ENCODE data around the gene UBE2F. TPM values are rescaled to one million over a fixed set of nuclear protein-coding genes. Genes with fewer than 3 reads are reported as not detected.

UBE2F gene
- total and polyA plus RNA-seq, 2 of the 13 experiments (the other 11 are each of a cell fraction or from before 2014, with no cell fraction given), result 35.4 to 73.1 TPM

DNA sequence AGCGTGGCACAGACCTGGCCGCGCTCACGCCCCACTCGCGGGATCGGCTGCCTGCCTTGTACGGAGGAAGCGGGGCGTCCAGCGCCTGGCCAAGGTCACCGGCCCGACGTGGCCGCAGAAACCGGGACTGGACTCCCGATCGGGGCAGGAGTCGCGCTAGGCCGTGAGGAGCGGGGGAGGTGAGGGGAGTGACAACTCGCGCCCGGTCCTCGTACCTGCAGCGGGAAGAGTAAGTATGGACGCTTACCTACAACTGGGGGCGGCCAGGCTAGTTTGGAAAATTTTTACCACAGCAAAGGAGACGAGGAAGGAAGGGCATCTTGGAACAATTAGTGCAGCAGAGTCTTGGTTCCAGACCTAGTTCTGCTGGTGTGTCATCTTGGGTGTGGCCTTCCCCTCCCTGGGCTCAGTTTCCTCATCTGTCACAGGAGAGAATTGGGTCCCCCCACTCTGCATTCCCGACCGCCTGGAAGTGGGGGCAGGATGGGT lies 693 bp downstream of the UBE2F start:
- intact Hi-C loops (cut with micrococcal nuclease; ENCODE audit: unreplicated experiment) (loop anchor here (5.0 kb wide), 2 partner anchors 95 to 140 kb away; partner anchors contain the start of gene SCLY), in situ Hi-C loops (cut with HindIII; ENCODE audit: extremely low pct_ligation_motif_present, low pct_unique_long_range_greater_than_20kb) (loop anchor here (5.0 kb wide), 1 partner anchor 95 kb away; the partner anchor contains the start of gene SCLY)
- peaks cover 49% of the 10 kb centered on the region for H3K79me2 ChIP-seq (ENCODE audit: insufficient read depth, low read length)
- peaks cover 24% of the 10 kb centered on the region for H4K20me1 ChIP-seq (ENCODE audit: insufficient read depth, low read length)
- ChIA-PET CTCF (ENCODE audit: low intra/inter-chr PET ratio, low total read pairs) (no interaction called here), POLR2A (interaction anchor here (1.3 kb wide), 1 partner anchor 93 kb away, joined by 3 read pairs; the partner anchor contains the start of gene SCLY)
- peaks cover 0 to 11% of the 10 kb centered on the region in 2 experiments; a peak in 2 of 5 replicates for H3K27me3 ChIP-seq (ENCODE audit: control insufficient read depth in 1 of 2, insufficient read depth in 2 of 2, low read length in 2 of 2)
- H2AFZ ChIP-seq (ENCODE audit: low read length), result no peak overlapping the region
- H3K9ac ChIP-seq (ENCODE audit: insufficient read depth, low read depth, low read length), result peak overlapping the region; percentile 83
- BruUV-seq (replicated peaks), result no TSS peak
- peak overlapping the region; percentile 89 to 99 (median 92) for H3K4me3 ChIP-seq (replicated peaks in 1 of 3; ENCODE audit: insufficient read depth in 1 of 3, low read depth in 2 of 3, low read length in 3 of 3)
- FAIRE-seq (no peak), ATAC-seq (peak; percentile 18), DNase-seq (ENCODE audit: low spot score) (no peak)
- under 1% methylated on average over 18 of the region's 32 CpGs for WGBS (ENCODE audit: low lambda C conversion rate)
- peaks cover 43% of the 10 kb centered on the region for H3K4me1 ChIP-seq (ENCODE audit: insufficient read depth, low read length)
- no peaks in the 10 kb centered on the region; a peak in 1 of 5 replicates for H3K36me3 ChIP-seq (replicated peaks in 1 of 2; ENCODE audit: control insufficient read depth in 1 of 2, insufficient read depth in 2 of 2, low read length in 2 of 2)
- H3K27ac ChIP-seq (ENCODE audit: extremely low read length, insufficient read depth, low read length), result peak overlapping the region; percentile 45
- H3K9me3 ChIP-seq (ENCODE audit: low read length), result peaks cover 7% of the 10 kb centered on the region
- H3K4me2 ChIP-seq (ENCODE audit: low read depth, low read length), result peak overlapping the region; percentile 96
- TF ChIP-seq ZNF546 (CRISPR knock-in tag; conservative IDR thresholded peaks at IDR 0.05) (0 out of 2 replicates have a peak, but pooled peaks have one; percentile 43), MYC (CRISPR knock-in tag; IDR thresholded peaks at IDR 0.05; ENCODE audit: borderline replicate concordance) (peak; percentile 35; the same call in 1 of the 2 replicates), RARA (CRISPR knock-in tag; IDR thresholded peaks at IDR 0.05) (0 out of 2 replicates have a peak, but pooled peaks have one; percentile 15), IRX3 (CRISPR knock-in tag; IDR thresholded peaks at IDR 0.05; ENCODE audit: borderline replicate concordance, low read depth) (no peak), ZNF713 (CRISPR knock-in tag; IDR thresholded peaks at IDR 0.05) (no peak), ZNF350 (CRISPR knock-in tag; IDR thresholded peaks at IDR 0.05; ENCODE audit: borderline replicate concordance, low read depth) (peak; percentile 42; the same call in 1 of the 2 replicates), KLF6 (CRISPR knock-in tag; IDR thresholded peaks at IDR 0.05) (no peak), AKAP8 (CRISPR knock-in tag; IDR thresholded peaks at IDR 0.05) (0 out of 2 replicates have a peak, but pooled peaks have one; percentile 5), DNMT1 (CRISPR knock-in tag; IDR thresholded peaks at IDR 0.05) (peak; percentile 58; the same call in 1 of the 2 replicates), ZNF451 (CRISPR knock-in tag; IDR thresholded peaks at IDR 0.05) (0 out of 2 replicates have a peak, but pooled peaks have one; percentile 59), ZNF24 (IDR thresholded peaks at IDR 0.05) (no peak), ZNF619 (CRISPR knock-in tag; IDR thresholded peaks at IDR 0.05) (peak; percentile 43; the same call in 1 of the 2 replicates), FOXK1 (CRISPR knock-in tag; IDR thresholded peaks at IDR 0.05; ENCODE audit: borderline replicate concordance, low read depth) (peak; percentile 33; the same call in 1 of the 2 replicates), SP1 (IDR thresholded peaks at IDR 0.05) (no peak), SP1 (CRISPR knock-in tag; IDR thresholded peaks at IDR 0.05) (0 out of 2 replicates have a peak, but pooled peaks have one; percentile 20), YEATS2 (CRISPR knock-in tag; IDR thresholded peaks at IDR 0.05; ENCODE audit: borderline replicate concordance) (0 out of 2 replicates have a peak, but pooled peaks have one; percentile 38)
- TF ChIP-seq, protein P1, sequence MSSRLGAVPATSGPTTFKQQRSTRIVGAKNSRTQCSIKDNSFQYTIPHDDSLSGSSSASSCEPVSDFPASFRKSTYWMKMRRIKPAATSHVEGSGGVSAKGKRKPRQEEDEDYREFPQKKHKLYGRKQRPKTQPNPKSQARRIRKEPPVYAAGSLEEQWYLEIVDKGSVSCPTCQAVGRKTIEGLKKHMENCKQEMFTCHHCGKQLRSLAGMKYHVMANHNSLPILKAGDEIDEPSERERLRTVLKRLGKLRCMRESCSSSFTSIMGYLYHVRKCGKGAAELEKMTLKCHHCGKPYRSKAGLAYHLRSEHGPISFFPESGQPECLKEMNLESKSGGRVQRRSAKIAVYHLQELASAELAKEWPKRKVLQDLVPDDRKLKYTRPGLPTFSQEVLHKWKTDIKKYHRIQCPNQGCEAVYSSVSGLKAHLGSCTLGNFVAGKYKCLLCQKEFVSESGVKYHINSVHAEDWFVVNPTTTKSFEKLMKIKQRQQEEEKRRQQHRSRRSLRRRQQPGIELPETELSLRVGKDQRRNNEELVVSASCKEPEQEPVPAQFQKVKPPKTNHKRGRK (CRISPR knock-in tag; IDR thresholded peaks at IDR 0.05), result 0 out of 2 replicates have a peak, but pooled peaks have one; percentile 25
- TF ChIP-seq, protein P2, sequence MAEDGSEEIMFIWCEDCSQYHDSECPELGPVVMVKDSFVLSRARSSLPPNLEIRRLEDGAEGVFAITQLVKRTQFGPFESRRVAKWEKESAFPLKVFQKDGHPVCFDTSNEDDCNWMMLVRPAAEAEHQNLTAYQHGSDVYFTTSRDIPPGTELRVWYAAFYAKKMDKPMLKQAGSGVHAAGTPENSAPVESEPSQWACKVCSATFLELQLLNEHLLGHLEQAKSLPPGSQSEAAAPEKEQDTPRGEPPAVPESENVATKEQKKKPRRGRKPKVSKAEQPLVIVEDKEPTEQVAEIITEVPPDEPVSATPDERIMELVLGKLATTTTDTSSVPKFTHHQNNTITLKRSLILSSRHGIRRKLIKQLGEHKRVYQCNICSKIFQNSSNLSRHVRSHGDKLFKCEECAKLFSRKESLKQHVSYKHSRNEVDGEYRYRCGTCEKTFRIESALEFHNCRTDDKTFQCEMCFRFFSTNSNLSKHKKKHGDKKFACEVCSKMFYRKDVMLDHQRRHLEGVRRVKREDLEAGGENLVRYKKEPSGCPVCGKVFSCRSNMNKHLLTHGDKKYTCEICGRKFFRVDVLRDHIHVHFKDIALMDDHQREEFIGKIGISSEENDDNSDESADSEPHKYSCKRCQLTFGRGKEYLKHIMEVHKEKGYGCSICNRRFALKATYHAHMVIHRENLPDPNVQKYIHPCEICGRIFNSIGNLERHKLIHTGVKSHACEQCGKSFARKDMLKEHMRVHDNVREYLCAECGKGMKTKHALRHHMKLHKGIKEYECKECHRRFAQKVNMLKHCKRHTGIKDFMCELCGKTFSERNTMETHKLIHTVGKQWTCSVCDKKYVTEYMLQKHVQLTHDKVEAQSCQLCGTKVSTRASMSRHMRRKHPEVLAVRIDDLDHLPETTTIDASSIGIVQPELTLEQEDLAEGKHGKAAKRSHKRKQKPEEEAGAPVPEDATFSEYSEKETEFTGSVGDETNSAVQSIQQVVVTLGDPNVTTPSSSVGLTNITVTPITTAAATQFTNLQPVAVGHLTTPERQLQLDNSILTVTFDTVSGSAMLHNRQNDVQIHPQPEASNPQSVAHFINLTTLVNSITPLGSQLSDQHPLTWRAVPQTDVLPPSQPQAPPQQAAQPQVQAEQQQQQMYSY (CRISPR knock-in tag; IDR thresholded peaks at IDR 0.05), result peak; percentile 85
- TF ChIP-seq, protein P3, sequence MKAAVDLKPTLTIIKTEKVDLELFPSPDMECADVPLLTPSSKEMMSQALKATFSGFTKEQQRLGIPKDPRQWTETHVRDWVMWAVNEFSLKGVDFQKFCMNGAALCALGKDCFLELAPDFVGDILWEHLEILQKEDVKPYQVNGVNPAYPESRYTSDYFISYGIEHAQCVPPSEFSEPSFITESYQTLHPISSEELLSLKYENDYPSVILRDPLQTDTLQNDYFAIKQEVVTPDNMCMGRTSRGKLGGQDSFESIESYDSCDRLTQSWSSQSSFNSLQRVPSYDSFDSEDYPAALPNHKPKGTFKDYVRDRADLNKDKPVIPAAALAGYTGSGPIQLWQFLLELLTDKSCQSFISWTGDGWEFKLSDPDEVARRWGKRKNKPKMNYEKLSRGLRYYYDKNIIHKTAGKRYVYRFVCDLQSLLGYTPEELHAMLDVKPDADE (CRISPR knock-in tag; IDR thresholded peaks at IDR 0.05), result 0 out of 2 replicates have a peak, but pooled peaks have one; percentile 43
